Activated T-helper 9 cell treated with anti-CD3 and anti-CD28 coated beads, Interleukin-2, amount 50 U/mL, for 16 hours (primary cell): Measurements from ENCODE around the gene SLC1A1.

Source experiments
- DNase-seq: peaks from one replicate; pipeline ENCODE4 v3.0.0-alpha.2; 2020; ENCODE audit warnings: low read depth

SLC1A1 gene

GRCh38 chr9:4620057-4620765 lies 129.9 kb downstream of the SLC1A1 start:
- DNase-seq = no peak

GRCh38 chr9:4620881-4621555 lies 130.8 kb downstream of the SLC1A1 start:
- DNase-seq = no peak

GRCh38 chr9:4622016-4622415 lies 131.7 kb downstream of the SLC1A1 start:
- no peak for DNase-seq

- no peak for DNase-seq
Measured at GRCh38 chr9:4630836-4631235, 140.6 kb downstream of the SLC1A1 start.
